TTC549 (cell line): Measurements from ENCODE around the gene PHAX.
"Not testable (repeated sequence)": the region's sequence is repeated elsewhere in the genome, so short reads cannot be mapped to it uniquely, and the experiment has no call there.

Source experiments
- FAIRE-seq: peaks from 2 replicates; lab custom pipeline; 2012; peaks lifted over from hg19 to GRCh38; lab: Jason Lieb, UNC

PHAX gene

DNA sequence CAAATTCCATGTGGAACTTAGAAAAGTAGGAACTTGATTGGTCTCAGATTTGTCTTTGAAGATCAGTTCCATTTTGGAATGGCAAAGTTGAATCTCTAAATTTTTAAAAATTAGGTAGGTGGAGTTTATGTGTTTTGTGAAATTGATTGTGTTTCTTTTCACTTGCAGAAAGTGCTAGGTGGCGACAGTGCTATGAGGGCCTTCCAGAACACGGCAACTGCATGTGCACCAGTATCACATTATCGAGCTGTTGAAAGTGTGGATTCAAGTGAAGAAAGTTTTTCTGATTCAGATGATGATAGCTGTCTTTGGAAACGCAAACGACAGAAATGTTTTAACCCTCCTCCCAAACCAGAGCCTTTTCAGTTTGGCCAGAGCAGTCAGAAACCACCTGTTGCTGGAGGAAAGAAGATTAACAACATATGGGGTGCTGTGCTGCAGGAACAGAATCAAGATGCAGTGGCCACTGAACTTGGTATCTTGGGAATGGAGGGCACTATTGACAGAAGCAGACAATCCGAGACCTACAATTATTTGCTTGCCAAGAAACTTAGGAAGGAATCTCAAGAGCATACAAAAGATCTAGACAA, 2.8 kb downstream of the PHAX start:
- FAIRE-seq, result no peak

DNA sequence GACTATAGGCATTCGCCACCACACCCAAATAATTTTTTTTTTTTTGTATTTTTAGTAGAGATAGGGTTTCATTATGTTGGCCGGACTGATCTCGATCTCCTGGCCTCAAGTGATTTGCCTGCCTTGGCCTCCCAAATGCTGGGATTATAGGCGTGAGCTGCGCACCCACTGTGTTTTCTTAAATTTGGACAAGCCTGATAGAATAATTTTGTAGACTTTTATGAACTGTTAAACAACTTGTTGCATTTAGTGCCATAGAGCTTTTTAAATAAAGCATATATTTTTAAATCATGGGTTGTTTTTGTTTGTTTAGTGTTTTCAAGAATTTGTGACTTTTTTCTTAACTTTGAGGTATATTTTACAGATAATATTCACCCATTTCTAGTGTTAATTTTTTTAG, 4.8 kb downstream of the PHAX start:
- FAIRE-seq, result no peak

DNA sequence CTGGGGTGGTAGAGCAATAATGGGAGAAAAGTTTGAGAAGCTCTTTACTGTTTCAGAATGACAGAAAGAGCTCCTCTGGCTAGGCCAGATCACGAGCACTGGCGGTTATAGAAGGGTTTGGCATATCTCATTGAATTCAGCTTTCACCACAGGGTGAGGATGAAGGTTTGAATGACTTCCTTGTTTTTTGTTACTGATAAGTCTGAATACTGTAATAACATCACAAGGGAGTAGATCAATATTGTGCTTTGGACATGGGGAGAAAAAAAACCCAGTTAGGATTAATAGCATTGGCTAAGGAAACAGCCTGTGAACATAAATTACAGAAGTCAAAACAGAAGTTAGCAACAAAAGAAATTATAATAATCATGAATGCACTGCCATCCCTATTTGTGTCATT, 9.4 kb downstream of the PHAX start:
- no peak for FAIRE-seq

DNA sequence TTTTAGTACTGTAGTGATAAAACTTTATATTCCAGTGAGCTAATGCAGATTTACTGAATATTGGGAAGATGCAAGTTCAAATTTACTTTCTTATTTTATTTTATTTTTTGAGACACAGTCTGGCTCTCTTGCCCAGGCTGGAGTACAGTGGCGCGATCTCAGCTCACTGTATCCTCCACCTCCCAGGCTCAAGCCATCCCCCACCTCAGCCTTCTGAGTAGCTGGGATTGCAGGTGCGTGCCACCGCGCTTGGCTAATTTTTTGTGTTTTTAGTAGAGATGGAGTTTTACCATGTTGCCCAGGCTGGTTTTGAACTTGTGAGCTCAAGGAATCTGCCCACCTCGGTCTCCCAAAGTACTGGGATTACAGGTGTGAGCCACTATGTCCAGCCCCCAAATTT, 9.9 kb downstream of the PHAX start:
- no peak for FAIRE-seq

DNA sequence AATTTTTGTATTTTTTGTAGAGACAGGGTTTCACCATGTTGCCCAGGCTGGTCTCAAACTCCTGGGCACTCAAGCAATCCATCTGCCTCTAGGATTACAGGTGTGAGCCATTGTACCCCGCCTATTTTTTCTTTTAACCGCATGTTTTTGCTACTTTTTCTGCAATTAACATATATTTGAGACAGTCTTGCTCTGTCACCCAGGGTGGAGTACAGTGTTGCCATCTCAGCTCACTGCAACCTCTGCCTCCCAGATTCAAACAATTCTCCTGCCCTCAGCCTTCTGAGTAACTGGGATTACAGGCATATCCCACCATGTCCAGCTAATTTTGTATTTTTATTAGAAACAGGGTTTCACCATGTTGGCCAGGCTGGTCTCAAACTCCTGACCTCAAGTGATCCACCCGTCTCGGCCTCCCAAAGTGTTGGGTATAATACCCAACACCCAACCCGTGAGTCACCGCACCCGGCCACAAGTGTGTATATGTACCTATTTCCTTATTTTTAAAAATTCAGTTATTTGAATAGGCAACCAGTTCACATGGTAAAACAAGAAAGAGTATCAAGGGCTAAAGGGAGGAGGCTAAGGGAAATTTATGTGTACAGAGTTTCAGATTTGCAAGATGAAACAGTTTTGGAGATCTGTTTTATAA, 13.3 kb downstream of the PHAX start:
- no peak for FAIRE-seq

DNA sequence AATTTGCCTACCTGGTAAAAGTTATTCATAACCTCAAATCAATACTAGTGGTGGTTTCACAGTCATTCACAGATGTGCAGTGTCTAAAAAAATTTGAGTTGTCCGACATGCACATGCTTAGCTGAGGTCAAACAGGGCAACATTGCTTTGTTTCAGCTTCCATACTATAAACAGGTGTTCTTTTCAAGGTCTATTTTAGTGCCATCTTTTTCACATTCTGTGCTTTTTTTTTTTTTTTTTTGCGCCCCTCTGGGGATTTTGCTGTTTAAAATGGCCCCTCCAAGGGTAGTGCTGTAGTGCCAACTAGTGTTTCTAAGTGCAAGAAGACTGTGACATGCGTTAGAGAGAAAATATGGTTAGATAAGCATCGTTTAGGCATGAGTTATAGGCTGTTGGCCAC, 14.5 kb downstream of the PHAX start:
- no peak for FAIRE-seq

DNA sequence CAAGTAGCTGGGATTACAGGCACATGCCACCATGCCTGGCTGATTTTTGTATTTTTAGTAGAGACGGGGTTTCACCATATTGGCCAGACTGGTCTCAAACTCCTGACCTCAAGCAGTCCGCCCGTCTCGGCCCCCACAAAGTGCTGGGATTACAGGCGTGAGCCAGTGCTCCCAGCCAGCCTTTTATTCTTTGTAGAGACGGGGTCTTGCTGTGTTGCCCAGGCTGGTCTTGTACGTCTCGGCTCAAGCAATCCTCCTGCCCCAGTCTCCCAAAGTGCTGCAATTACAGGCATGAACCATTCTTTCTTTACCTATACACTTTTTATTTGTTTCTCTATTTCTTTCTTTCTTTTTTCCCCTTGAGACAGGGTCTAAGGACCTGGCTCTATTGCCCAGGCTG, 16.9 kb downstream of the PHAX start:
- not testable (repeated sequence) for FAIRE-seq

DNA sequence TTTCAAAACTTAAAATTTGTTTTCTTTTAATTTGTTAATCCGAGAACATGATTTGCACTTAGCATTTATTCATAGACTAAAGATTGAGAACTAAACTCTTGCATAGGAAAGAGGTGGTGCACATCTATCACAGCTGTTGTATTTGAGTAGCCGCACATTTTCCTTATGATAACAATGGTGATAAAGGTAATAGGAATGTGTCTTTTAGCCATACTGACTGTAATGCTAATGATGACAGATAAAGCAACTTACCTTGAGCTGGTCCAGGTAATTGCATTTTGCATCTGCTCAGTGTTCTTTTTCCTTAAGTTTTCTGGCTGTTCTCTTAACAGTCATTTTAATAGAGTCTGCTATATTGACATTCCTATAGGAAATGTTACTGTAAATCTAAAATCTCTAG, 19.0 kb downstream of the PHAX start:
- no peak for FAIRE-seq

DNA sequence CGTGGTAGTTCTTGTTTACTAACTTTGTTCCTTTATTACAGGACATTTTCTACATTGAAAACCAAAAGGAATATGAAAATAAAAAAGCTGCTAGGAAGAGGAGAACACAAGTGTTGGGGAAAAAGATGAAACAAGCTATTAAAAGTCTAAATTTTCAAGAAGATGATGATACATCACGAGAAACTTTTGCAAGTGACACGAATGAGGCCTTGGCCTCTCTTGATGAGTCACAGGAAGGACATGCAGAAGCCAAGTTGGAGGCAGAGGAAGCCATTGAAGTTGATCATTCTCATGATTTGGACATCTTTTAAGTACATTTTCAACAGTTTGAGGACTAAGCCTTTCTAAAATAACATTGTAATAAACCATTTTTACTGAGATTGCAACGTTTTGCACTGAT, 23.8 kb downstream of the PHAX start:
- no peak for FAIRE-seq

DNA sequence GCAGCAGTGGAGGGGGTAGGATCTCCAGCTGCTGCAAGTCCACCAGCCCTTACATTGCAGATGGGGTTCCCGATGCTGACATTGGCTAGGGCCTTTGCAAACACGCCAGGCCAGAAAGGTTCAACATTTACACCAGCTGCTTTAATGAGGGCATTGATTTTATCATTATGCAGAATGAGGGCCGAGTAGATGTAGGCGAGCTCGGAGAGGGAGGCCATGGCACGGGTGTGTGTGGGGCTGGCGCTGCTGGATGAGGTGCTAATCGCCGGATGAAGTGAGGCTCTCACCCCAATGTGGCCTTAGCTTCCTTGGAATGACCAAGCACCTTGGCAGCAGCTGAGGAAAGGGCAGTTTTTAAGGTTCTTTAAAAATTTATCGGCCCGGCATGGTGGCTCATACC, 27.4 kb downstream of the PHAX start:
- FAIRE-seq, result no peak

DNA sequence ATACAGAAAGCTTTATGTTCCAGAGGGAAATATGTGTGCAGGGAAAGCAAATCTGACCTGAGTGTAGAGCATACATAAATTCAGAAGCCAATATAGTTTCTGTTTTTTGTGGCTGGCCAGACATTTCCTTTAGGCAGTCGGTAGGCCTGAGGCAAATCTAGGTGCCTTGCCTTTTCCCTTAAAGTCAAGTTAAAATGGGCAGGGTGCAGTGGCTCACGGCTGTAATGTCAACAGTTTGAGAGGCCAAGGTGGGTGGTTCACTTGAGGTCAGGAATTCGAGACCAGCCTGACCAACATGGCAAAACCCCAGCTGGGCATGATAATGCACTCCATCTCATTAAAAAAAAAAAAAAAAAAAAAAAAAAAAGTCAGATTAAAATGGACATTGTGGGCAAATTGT, 31.2 kb downstream of the PHAX start:
- no peak for FAIRE-seq

DNA sequence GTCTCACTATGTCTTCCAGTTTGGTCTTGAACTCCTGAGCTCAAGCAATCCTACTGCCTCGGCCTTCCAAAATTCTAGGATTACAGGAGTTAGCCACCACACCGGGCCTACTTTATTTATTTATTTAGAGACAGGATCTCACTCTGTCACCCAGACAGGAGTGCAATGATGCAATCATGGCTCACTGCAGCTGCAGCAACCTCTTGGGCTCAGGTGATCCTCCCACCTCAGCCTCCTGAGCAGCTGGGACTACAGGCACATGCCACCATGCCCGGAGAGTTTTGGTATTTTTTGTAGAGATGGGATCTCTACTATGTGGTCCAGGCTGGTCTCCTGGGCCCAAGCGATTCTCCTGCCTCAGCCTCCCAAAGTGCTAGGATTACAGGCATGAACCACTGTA, 32.8 kb downstream of the PHAX start:
- no peak for FAIRE-seq

DNA sequence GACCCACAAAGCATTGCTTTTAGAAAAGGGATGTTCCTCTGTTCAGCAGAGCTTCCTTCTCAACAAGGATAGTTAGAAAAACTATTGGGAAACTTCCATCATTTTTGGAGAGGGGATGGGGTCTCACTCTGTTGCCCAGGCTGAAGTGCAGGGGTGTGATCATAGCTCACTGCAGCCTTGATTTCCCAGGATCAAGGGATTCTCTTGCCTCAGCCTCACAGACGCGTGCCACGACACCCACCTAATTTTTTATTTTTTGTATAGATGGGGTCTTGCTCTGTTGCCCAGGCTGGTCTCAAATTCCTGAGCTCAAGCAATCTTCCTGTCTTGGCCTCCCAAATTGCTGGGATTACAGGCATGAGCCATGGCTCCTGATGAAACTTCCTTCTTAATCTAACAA, 34.8 kb downstream of the PHAX start:
- no peak for FAIRE-seq

DNA sequence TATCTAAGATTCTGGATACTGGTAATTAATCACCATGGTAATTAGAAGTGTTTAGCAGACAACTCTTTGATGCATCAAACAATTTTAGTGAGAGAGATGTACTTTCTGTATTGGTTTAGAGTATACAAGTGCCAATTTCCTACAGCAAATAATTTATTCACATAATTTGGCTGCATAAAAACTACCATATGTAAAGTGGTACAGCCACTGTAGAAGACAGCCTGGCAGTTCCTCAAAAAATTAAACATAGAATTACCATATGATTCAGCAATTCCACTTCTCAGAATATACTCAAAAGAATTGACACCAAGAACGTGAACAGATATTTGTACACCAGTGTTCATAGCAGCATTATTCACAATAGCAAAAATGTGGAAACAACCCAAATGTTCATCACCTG, 36.2 kb downstream of the PHAX start:
- FAIRE-seq, result no peak

DNA sequence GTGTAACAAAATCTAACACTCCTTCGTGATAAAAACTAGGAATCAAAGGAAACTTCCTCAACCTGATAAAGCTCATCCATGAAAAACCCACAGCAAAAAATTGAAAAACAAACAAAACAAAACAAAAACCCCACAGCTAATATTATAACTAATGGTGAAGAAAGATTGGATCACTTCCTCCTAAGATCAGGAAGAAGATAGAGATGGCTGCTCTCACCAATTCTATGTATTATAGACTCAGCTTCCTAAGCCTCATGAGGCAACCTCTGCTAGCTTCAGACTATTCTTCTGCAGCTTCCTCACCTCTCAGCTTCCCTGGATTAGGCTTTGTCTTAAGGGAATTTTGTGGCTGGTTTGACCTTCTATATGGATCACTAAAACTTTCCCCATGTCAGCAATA, 40.1 kb downstream of the PHAX start:
- FAIRE-seq, result no peak

DNA sequence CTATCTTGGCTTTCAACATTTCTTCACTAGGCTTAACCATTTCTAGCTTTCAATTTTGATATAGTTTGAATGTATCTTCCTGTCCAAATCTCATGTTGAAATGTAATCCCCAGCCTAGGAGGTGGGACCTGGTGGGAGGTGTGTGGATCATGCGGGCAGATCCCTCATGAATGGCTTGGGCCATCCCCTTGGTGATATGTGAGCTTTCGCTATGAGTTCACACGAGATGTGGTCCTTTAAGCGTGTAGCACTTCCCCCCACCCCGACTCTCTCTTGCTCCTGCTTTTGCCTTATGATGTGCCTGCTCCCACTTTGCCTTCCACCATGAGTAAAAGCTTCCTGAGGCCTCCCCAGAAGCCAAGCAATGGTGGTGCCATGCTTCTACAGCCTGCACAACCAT, 40.6 kb downstream of the PHAX start:
- no peak for FAIRE-seq

DNA sequence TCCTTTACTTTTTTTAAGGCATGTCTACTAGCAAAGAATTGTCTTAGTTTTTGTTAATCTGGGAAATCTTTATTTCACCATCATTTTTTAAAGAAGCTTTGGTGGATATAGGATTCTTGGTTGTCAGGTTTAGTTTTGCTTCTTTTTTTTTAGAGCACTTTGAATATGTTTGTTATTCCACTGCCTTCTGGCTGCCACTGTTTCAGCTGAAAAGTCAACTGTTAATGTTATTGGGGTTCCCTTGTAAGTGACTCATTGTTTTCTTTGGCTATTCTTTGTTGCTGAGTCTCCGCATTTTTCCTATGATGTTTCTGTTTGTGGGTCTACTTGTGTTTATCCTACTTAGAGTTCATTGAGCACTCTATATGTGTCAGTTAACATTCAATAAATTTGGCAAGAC, 44.4 kb downstream of the PHAX start:
- no peak for FAIRE-seq

DNA sequence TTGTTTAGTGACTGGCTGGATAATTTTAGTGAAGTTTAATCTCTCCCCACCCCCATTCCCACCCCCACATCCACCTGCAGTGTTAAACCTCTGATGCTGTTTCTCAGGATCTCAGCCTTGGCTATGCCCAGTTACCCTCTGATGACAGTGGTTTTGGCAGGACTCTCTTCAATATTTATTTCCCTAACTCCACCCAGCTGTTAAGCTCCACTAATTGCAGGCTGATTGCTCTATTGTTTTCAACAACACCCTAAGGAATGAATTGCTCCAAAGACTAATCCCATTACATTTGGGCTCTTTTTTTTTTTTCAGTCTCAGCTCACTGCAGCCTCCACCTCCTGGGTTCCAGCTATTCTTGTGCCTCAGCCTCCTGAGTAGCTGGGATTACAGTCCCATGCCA, 46.3 kb downstream of the PHAX start:
- no peak for FAIRE-seq

DNA sequence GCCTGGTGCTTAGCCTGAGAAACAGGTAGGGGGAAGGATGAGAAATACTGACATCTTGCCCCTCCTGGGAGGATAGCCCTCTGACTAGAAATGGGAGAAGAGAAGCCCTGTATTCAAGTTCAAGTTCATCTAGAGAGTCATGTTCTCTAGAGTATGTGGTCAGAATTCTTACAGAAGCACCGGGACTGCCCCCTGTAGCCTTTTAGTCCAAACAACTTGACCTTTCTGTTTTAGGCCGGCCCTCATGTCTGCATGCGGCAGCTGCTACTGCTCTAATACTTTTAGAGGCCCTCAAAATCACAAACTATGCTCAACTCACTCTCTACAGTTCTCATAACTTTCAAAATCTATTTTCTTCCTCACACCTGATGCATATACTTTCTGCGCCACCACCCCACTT, 47.7 kb downstream of the PHAX start:
- no peak for FAIRE-seq

DNA sequence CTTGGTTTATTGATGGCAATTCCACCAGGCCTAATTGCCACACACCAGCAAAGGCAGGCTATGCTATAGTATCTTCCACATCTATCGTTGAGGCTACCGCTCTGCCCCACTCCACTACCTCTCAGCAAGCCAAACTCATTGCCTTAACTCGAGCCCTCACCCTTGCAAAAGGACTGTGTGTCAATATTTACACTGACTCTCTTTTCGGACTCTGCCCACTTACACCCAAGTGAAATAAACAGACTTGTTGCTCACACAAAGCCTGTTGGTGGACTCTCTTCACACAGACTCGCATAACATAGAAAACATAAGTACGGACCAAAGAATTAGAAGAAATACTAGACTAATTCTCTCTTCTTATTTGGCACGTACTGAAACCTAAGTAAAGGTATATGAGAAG, 48.3 kb downstream of the PHAX start:
- FAIRE-seq, result not testable (repeated sequence)

DNA sequence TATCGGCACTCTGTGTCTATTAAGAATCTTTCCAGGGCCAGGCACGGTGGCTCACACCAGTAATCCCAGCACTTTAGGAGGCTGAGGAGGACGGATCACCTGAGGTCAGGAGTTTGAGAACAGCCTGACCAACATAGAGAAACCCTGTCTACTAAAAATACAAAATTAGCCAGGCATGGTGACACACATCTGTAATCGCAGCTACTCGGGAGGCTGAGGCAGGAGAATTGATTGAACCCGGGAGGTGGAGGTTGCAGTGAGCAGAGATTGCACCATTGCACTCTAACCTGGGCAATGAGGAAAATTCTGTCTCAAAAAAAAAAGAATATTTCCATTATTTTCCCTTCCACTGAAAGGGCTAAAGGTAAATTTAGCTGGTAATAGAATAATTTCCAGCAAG, 49.0 kb downstream of the PHAX start:
- not testable (repeated sequence) for FAIRE-seq

DNA sequence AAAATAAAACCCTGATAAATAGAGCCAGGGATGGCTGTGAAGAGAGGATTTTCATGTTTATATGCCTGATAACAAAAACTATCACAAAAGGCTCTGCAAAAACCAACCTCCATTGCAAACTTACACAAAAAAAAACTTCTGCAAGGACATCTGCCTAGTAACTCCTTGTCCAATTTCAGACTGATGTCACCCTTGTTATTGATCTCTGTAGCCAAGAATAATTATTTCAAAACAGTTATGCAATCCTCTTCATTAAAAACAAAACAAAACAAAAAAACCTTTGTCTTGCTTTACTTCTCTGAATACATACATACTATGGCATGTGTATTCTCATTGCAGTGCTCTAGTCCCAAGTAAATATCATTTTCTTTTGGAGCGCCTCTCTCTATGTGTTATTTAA, 49.7 kb downstream of the PHAX start:
- no peak for FAIRE-seq

DNA sequence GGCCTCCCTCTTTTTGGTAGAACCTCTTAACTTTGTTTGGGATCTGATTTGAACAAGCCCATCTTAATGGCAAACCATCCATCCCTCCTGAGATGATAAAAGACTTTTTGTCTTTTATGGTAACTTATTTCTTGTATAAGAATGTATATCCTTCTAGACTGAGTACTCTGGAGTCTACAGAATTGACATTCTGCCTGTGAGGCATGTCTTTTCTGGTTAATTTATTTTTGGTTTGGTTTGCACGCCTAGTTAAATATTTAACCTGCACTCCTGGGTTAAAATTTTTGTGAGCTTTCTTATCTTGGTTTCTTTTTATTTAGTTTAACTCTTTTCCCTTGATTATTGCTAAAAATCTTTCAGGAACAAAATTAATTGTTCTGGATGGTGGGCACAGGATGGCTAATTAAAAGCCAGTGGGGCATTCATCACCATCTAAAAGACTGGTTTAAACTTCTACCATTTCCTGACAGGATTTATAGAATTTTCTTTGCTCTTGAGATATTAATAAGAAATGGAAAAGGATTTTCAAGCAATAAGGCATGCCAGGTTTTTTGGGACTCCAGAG, 50.3 kb downstream of the PHAX start:
- FAIRE-seq, result no peak

DNA sequence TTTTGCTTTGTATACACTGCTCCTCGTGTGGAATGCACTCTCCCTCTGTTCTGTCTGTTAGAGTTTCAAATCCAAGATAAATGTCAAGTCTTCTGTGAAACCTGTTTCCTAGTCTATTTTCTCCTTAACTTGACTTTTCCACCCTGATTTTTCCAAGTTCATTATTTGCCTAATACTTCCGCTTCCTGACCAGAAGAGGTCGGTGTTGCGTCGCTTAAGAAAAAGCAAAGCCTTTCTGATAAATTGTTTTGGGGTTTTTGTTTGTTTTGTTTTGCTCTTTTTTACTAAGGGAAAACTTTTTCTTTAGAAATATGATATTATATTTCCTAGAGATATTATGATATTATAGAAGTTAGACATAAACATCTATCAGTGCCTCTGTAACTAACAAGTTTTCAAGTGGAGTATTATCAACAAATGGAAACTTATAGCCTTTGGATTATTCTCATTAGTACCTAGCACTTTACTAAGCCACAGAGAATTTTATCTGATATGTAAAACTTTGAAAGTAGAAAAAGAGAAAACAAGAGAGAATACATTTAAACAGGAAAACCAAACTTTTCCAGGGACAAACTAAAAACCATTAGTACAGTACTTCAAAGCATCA, 55.8 kb downstream of the PHAX start:
- FAIRE-seq, result peak; percentile 95
